NCI-H128 (cell line): ENCODE data around the gene PDZD4.

Source experiments
- DNase-seq: peaks from one replicate; lab custom pipeline; 2025; ENCODE audit not compliant: unreplicated experiment; lab: John Stamatoyannopoulos, UW

PDZD4 gene

GRCh38 chrX:153786669-153787068 lies 43.7 kb downstream of the PDZD4 start:
- no peak for DNase-seq

GRCh38 chrX:153784325-153784967 lies 45.9 kb downstream of the PDZD4 start:
- DNase-seq: no peak

GRCh38 chrX:153783378-153784013 lies 46.8 kb downstream of the PDZD4 start:
- no peak for DNase-seq

- no peak for DNase-seq
Measured at GRCh38 chrX:153782871-153783270, 47.5 kb downstream of the PDZD4 start.

GRCh38 chrX:153782313-153782712 lies 48.0 kb downstream of the PDZD4 start:
- peak; percentile 80 for DNase-seq

- DNase-seq: no peak
Measured at GRCh38 chrX:153781428-153782047, 48.8 kb downstream of the PDZD4 start.

GRCh38 chrX:153780678-153781427 lies 49.5 kb downstream of the PDZD4 start, which contains the start of gene SRPK3:
Gene SRPK3 (plus strand): TSS chrX:153781041. CDS start chrX:153781087, 46 bp downstream.
- no peak for DNase-seq

GRCh38 chrX:153779891-153780677 lies 50.3 kb downstream of the PDZD4 start:
- DNase-seq: no peak

- no peak for DNase-seq
Measured at GRCh38 chrX:153778684-153779101, 51.7 kb downstream of the PDZD4 start.

- no peak for DNase-seq
Measured at GRCh38 chrX:153778181-153778580, 52.2 kb downstream of the PDZD4 start.

- no peak for DNase-seq
Measured at GRCh38 chrX:153777261-153778090, 52.9 kb downstream of the PDZD4 start.

- DNase-seq: no peak
Measured at GRCh38 chrX:153776611-153777045, 53.7 kb downstream of the PDZD4 start.

GRCh38 chrX:153776120-153776599 lies 54.2 kb downstream of the PDZD4 start:
- no peak for DNase-seq

GRCh38 chrX:153775293-153776119 lies 54.8 kb downstream of the PDZD4 start:
- no peak for DNase-seq

- no peak for DNase-seq
Measured at GRCh38 chrX:153774576-153775292, 55.6 kb downstream of the PDZD4 start.

GRCh38 chrX:153773741-153774575 lies 56.4 kb downstream of the PDZD4 start:
- no peak for DNase-seq

- no peak for DNase-seq
Measured at GRCh38 chrX:153773218-153773611, 57.1 kb downstream of the PDZD4 start.
